Stimulated activated CD8-positive, alpha-beta memory T cell treated with anti-CD3 and anti-CD28 coated beads, Interleukin-15, amount 100 ng/mL, for 4 hours (primary cell): ENCODE measurements around the gene GALNT10.

Experiments used
- DNase-seq, 2 donors: peaks; one replicate each; pipeline ENCODE4 v3.0.0-alpha.2; 2020; ENCODE audit warnings: low read depth in 2 of 2

The GALNT10 gene

DNA sequence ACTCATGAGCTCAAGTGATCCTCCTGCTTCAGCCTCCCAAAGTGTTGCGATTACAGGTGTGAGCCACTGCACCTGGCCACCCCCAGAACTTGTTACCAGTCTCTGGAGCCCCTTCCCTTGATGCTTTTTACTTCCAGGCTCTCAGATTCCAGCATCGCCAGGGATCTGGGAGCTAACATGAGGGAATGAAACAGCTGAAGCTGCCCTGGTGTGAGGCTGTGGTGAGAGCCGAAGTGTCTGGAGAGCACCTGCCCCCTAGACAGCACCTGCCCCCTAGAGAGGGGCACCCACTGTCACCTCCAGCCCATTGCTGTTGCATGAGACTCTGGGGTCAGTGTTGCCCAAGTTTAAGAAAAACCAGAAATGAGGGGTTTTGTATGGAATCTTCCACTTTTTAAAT lies 131.0 kb downstream of the GALNT10 start:
- no peak for DNase-seq

DNA sequence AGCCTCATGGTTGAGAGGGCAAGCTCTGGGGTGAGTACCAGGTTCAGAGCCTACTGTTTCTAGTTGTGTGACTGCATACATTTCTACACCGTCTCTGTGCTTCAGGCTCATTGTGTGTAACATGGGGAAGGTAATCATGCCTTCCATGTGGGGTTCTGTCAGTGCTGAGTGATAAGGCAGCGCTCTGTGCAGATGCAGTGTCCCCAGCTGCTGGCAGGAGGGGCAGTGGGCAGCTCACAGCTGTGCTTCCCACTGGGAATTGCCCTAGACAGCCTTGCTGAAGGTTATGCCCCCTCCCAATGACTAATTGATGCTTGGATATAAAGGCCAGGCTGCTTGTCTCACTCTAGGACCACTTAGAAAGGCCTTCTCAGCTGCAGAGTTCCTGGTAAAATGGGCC lies 133.5 kb downstream of the GALNT10 start:
- no peak for DNase-seq

- no peak for DNase-seq
These were observed 135.0 kb downstream of the GALNT10 start for GRCh38 chr5:154325566-154325965.

DNA sequence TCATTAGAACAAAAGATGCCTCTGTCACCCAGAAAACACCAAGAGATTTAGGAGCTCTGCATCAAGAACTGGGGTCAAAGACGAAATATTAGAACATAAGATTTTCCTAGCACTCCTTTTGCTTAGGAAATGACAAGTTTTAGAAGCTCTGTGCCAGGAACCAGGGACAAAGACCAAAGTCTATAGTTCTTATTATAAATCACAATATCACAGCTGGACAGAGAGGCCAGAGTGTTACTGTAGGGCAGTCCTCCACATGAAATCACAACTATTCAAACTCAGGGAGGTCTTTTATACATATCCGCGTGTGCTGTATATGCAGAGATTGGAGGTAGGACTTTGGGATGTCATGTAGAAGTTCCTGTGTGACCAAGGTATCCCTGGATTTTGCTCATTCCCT lies 138.5 kb downstream of the GALNT10 start:
- no peak for DNase-seq

DNA sequence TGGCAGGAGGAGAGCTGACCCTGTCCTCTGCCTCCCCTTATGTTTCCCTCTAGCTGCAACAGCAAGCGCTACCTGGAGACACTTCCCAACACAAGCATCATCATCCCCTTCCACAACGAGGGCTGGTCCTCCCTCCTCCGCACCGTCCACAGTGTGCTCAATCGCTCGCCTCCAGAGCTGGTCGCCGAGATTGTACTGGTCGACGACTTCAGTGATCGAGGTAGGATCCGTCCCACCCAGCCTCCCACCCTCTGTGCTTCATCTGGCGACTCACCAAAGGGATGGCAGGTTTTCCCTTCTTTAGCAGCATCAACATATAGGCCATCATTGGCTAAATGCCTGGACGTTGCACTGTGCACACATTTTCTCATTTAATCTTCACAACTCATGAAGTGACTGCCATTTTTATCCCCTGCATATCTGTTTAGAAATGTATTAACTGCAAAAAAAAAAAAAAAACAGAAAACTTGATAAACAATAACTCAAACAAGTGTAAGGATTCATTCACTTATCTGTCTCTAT lies 139.0 kb downstream of the GALNT10 start:
- no peak for DNase-seq

GRCh38 chr5:154330097-154330667 lies 139.6 kb downstream of the GALNT10 start:
- DNase-seq: no peak

DNA sequence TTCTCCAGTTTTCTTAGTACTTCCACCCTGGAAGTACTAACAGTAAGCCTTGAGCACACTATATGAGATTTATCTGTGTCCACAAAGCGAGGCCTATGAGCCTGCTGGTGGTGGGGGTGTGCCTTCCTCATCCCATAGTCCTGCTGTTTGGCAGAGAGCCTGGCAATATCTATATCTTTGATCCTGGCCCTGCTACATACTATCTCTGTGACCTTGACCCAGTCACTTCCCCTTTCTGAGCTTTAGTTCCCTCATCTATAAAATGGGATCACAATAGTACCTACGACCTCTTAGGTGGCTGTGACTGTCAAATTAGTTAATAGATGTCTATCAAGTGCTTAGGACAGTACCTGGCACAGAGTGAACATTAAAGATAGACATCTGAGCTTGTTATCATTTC lies 140.7 kb downstream of the GALNT10 start:
- DNase-seq: no peak

- no peak for DNase-seq
These were observed 141.4 kb downstream of the GALNT10 start for GRCh38 chr5:154331924-154332323.

DNA sequence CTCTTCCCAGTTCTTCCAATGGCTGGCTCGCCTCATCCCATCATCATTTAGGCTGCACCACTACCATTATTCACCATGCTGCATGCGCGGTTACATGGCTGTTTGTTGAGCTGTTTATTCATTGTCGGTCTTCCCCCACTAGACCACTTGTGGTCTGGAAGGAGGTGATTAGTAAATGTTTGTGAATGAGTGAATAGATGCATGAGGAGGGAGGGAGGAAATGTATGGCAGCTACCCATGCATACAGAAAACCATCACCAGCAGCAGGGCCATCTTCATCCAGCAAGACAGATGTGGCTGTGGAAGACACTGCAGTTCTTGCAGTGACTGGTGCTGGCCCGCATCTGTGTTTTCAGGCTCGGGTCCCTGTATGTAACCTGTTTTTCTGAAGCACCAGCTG lies 141.9 kb downstream of the GALNT10 start:
- no peak for DNase-seq

DNA sequence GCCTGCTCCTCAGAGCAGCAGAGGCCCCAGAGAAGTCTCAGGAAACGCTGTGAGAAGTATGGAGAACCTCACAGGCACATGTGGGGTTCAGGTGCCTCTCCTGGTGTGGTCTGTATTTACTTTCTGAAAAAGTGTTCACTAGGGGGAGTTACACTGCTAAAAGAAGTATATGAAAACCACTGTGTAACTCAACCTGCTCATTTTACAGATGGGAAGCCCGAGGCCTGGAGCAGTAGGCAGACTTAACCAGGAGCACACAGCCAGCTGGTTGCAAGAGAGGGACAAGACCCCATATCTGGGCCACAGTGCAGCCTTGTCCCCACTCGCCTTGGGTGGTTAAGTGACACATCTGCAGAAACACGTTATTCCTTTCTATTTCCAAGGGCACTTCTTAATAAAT lies 142.5 kb downstream of the GALNT10 start:
- DNase-seq: no peak

- DNase-seq: no peak
These were observed 144.0 kb downstream of the GALNT10 start for GRCh38 chr5:154334406-154335064.

- DNase-seq: no peak
These were observed 144.5 kb downstream of the GALNT10 start for GRCh38 chr5:154335065-154335448.

DNA sequence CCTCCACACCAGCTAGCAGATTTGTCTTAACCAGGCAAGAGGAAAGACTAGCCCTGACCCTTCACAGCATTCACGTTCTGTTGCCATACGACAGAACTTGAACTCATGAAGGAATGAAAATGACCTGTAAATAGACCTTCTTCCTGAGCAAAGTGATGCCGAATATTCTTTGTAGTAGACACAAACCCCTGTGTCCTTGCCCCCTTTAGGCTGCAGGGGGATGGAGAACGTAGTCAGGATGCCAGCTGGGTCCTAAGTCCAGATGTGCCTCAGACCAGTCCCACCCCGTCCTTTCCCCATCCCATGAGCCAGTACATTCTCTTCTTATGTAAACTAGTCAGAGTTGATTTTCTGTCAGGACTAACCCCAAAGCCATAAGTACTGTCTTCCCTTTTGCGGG lies 151.1 kb downstream of the GALNT10 start:
- no peak for DNase-seq

- DNase-seq: no peak
These were observed 151.7 kb downstream of the GALNT10 start for GRCh38 chr5:154342211-154342610.

DNA sequence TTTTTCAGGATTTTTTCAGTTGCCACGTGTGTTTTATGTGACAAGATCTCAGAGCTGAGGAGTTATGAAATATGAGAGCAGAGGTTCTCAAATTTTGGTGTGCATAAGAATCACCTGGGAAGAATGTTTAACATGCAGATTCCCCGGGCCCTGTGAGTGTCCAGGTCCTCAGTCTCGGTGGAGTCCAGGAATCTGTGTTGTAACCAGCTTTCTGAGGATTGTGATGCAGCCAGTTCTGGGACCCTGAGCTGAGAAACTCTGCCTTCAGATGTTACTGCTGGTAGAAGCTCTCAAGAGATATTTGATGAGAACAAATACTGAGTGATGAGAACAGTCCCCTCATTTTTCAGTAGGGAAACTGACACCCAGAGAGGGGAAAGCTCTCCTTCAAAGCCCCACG lies 152.4 kb downstream of the GALNT10 start:
- no peak for DNase-seq

DNA sequence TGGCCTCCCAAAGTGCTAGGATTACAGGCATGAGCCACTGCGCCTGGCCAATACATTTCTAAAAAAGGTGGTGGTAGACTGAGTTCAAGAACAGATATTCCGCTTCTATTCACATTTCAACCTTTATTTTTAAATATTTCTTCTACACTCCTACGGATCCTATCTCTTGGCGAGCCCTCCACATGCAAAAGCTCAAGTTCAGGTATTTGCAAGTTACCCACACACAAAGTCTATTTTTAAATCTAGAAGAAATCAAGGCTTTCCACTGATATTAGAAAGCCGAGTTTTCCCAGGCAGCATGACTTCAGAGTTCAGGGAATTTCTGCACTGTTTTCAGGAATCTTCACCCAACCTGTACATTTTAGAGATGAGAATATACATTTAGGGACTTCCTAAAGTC lies 153.9 kb downstream of the GALNT10 start:
- no peak for DNase-seq

DNA sequence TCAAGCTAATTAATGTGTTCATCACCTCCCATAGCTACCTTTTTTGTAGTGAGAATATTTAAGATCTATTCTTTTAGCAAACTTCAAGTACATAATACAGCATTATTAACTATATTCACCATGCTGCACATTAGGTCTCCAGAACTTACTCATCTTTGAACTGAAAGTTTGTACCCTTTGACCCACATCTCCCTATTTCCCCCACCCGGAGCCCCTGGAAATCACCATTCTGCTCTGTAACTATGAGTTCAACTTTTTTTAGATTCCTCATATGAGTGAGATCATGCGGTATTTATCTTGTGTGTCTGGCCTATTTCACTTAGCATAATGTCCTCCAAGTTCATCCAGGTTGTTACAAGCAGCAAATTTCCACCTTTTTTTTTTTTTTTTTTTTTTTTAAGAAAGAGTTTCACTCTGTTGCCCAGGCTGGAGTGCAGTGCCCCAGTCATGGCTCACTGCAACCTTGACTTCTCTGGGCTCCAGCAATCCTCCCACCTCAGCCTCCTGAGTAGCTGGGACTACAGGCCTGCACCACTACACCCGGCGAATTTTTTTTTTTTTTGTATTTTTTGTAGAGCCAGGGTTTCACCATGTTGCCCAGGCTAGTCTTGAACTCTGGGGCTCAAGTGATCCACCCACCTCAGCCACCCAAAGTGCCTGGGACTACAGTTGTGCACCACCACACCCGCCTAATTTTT lies 154.9 kb downstream of the GALNT10 start:
- DNase-seq: no peak

GRCh38 chr5:154346427-154346826 lies 155.9 kb downstream of the GALNT10 start:
- DNase-seq: no peak

- DNase-seq: no peak
These were observed 159.2 kb downstream of the GALNT10 start for GRCh38 chr5:154349626-154350264.

- no peak for DNase-seq
These were observed 160.6 kb downstream of the GALNT10 start for GRCh38 chr5:154351141-154351540.

DNA sequence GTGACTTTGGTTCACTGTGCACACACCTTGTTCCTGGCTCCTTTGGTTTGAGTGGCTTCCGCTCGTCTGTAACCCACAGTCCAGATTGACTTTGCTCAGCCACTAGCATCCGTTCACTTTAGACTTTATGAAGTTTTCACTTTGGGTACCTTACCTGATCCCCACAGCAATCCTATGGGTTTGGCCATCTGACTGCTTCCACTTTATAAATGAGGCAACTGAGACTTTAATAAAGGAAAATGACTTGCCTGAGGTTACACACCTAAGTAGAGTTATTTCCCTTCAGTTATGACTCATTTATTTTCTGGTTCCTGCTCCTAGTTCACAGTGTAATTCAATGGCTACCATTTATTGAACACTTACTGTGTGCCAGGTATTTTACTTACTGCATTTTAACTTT lies 161.0 kb downstream of the GALNT10 start:
- no peak for DNase-seq

GRCh38 chr5:154352960-154353548 lies 162.5 kb downstream of the GALNT10 start:
- no peak for DNase-seq
